Activated gamma-delta T cell treated with anti-CD3 and anti-CD28 coated beads, Interleukin-2, amount 50 U/mL, for 16 hours (primary cell): Measurements from ENCODE around the gene CYP2W1.
"Not testable (repeated sequence)": the region's sequence is repeated elsewhere in the genome, so short reads cannot be mapped to it uniquely, and the experiment has no call there.

Experiments
- DNase-seq: peaks from one replicate; pipeline ENCODE4 v3.0.0-alpha.2; 2020; ENCODE audit warnings: low read depth

The CYP2W1 gene

GRCh38 chr7:983004-983615 lies at the start of gene CYP2W1:
Gene CYP2W1 (plus strand): TSS chr7:983181. CDS start chr7:983212, 31 bp downstream.
- DNase-seq, result no peak

- no peak for DNase-seq
These were observed 48.4 kb upstream of the CYP2W1 start for GRCh38 chr7:934469-935163.

GRCh38 chr7:935164-935873 lies 47.7 kb upstream of the CYP2W1 start:
- DNase-seq, result no peak

- no peak for DNase-seq
These were observed 47.1 kb upstream of the CYP2W1 start for GRCh38 chr7:935874-936385.

GRCh38 chr7:936386-937054 lies 46.5 kb upstream of the CYP2W1 start:
- no peak for DNase-seq

GRCh38 chr7:937856-938484 lies 45.0 kb upstream of the CYP2W1 start:
- no peak for DNase-seq

GRCh38 chr7:938546-939185 lies 44.3 kb upstream of the CYP2W1 start:
- DNase-seq, result no peak

GRCh38 chr7:939843-940242 lies 43.1 kb upstream of the CYP2W1 start:
- DNase-seq, result no peak

GRCh38 chr7:940599-941408 lies 42.2 kb upstream of the CYP2W1 start:
- DNase-seq, result no peak

GRCh38 chr7:943793-944192 lies 39.2 kb upstream of the CYP2W1 start:
- DNase-seq, result not testable (repeated sequence)

GRCh38 chr7:944744-945143 lies 38.2 kb upstream of the CYP2W1 start:
- no peak for DNase-seq

- no peak for DNase-seq
These were observed 37.8 kb upstream of the CYP2W1 start for GRCh38 chr7:945147-945555.

GRCh38 chr7:945556-946255 lies 37.3 kb upstream of the CYP2W1 start:
- DNase-seq, result no peak

- DNase-seq, result no peak
These were observed 36.6 kb upstream of the CYP2W1 start for GRCh38 chr7:946256-946996.

- DNase-seq, result no peak
These were observed 35.4 kb upstream of the CYP2W1 start for GRCh38 chr7:947391-948210.

- no peak for DNase-seq
These were observed 33.7 kb upstream of the CYP2W1 start for GRCh38 chr7:949021-949934.

GRCh38 chr7:951881-952547 lies 31.0 kb upstream of the CYP2W1 start:
- no peak for DNase-seq
